IPS DF 6.9 (cell line): ENCODE measurements around the gene PGBD5.

Experiments
- DNase-seq: peaks from one replicate; pipeline ENCODE4 v3.0.0-alpha.2; 2013; ENCODE audit warnings: low read depth, low spot score
- H3K27ac ChIP-seq: one replicate; pipeline ENCODE4 v1.5.1; 2013; ENCODE audit warnings: low read length, control low read depth
- H3K27me3 ChIP-seq: 2 replicates; pipeline ENCODE4 v1.6.1; 2013; ENCODE audit warnings: mild to moderate bottlenecking, low read length; ENCODE audit not compliant: control insufficient read depth, insufficient read depth
- H3K36me3 ChIP-seq: 2 replicates; pipeline ENCODE4 v1.6.1; 2013; ENCODE audit warnings: low read length; ENCODE audit not compliant: control insufficient read depth, insufficient read depth
- H3K4me1 ChIP-seq: 2 replicates; pipeline ENCODE4 v1.6.1; 2013; ENCODE audit warnings: low read length; ENCODE audit not compliant: control insufficient read depth, insufficient read depth
- H3K4me3 ChIP-seq: 2 replicates; pipeline ENCODE4 v1.5.1; 2013; ENCODE audit warnings: mild to moderate bottlenecking, low read length
- H3K9me3 ChIP-seq: 2 replicates; pipeline ENCODE4 v1.6.1; 2013; ENCODE audit warnings: low read length, inconsistent platforms; ENCODE audit not compliant: control insufficient read depth, insufficient read depth
- WGBS: extraction: QIAGEN DNeasy Blood & Tissue Kit; methylation state at CpG from one replicate; pipeline ENCODE4 v1.1.7; 2013; ENCODE audit warnings: mixed read lengths, missing lambda C conversion rate; ENCODE audit not compliant: insufficient read length, insufficient coverage; 5-methylcytosine and 5-hydroxymethylcytosine counted together

The PGBD5 gene

DNA sequence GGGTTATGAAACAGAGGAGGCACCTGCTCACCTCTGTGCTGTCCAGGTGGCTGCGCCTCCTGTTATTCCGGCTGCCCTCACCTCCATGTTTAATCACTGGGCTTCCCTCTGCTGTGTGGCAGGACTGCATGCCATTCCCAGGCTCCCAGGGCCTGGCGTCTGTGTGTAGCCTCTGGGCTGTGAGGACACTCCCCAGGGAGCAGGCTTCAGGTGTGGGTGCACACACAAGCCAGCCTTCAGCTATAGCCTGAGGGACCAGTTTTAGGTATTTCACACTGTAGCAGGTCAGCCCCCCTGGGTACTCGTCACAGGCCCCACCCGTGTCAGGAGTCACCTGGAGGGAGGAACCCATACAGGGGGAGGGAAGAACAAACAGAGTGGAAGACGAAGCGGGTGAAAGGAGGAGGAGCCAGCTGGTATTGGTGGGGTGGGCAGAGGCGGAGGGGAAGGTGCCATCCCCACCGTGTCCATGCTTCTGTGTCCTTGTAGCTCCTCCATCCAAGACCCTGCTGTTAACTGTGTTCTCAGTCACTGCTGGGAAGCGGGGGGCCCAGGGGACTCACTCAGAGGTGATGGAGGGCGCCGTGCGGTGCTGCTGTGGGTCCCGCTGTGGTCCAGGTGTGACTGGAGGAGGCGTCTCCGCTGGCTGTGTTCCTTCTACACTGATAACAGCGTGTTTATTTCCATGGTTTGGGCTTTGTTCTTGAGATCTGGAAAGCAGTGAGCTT, 158.6 kb downstream of the PGBD5 start:
- no peaks in the 10 kb centered on the region for H3K27me3 ChIP-seq
- WGBS, result no CpG with 5 or more reads among the region's 17 CpGs
- H3K4me3 ChIP-seq, result no peak overlapping the region
- H3K36me3 ChIP-seq, result peaks cover 3% of the 10 kb centered on the region; the same call in 1 of the 2 replicates
- no peak for DNase-seq
- H3K9me3 ChIP-seq, result no peaks in the 10 kb centered on the region
- H3K4me1 ChIP-seq, result no peaks in the 10 kb centered on the region; the same call in 1 of the 2 replicates
- H3K27ac ChIP-seq, result no peak overlapping the region

DNA sequence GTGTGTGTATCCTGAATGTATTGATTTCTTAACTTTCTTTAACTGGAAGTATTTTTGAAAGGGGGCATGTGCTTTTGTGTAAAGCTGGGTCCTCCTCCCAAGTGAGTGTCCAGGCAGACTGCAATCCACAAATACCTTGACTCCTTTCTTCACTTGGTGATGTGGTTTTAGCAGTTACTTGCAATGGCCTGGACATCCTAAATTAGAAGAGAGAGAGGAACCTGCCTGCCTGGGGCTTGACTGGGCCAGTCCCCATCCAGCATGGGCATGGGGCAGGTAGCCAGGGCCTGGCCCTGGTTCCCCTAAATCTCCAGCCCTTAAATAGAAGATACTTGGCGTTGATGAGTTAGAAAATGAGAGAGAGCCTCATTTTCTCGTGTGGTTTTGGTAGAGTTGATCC, 159.7 kb downstream of the PGBD5 start:
- Histone ChIP-seq H3K36me3 (peaks cover 3% of the 10 kb centered on the region; the same call in 1 of the 2 replicates), H3K27ac (no peak overlapping the region), H3K27me3 (no peaks in the 10 kb centered on the region), H3K4me3 (no peak overlapping the region), H3K9me3 (no peaks in the 10 kb centered on the region), H3K4me1 (no peaks in the 10 kb centered on the region; the same call in 1 of the 2 replicates)
- no CpG with 5 or more reads among the region's 2 CpGs for WGBS
- no peak for DNase-seq

DNA sequence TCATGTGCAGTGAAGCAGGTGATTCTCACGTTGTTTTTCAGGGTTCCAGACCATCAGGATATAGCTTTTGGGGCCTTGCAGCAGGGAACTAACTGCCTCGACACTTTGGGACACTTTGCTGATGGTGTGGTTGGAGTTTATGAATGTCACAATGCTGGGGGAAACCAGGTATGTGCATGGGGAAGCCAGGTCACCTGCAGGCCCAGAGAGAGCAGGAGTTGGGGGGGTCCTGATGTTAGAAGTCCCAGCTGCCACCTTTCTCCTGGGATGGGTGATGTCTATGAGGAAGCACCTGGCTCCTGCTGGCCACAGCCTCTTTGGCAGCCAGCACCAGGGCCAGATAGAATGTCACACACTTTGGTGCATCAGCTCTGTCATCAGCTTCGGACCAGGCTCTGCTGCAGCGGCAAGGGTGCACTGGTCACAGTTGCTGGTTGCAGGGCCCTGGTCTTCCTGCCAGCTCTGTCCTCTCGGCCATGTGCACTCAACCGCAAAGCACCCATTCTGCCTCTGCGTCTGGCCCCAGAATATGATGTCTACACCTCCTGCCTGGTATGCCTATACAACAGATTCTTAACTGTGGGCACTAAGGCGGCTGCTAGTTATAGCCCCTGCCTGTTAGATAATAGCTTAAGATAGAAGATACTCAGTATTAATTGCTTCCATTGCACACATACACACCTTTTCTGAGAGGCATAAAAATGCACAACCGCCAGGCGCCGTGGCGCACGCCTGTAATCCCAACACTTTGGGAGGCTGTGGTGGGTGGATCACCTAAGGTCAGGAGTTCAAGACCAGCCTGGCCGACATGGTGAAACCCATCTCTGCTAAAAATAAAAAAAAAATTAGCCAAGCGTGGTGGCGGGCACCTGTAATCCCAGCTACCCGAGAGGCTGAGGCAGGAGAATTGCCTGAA, 160.7 kb downstream of the PGBD5 start:
- Histone ChIP-seq H3K27me3 (no peaks in the 10 kb centered on the region), H3K4me1 (no peaks in the 10 kb centered on the region; the same call in 1 of the 2 replicates), H3K27ac (no peak overlapping the region), H3K9me3 (no peaks in the 10 kb centered on the region), H3K4me3 (no peak overlapping the region), H3K36me3 (peaks cover 3% of the 10 kb centered on the region; the same call in 1 of the 2 replicates)
- no CpG with 5 or more reads among the region's 17 CpGs for WGBS
- DNase-seq, result no peak
